Adrenal gland (tissue), 5 donors: ENCODE results near the gene MMP8.

Source experiments
- CTCF ChIP-seq, 6 experiments: fragments of 450-650 bp in 4 of 6; fragments of 200-600 bp in 2 of 6; sonication (generic) in 1 of 6; IDR thresholded peaks; 1 replicate in 5 of 6; 2 replicates in 1 of 6; pipeline versions ENCODE4 v1.5.1 to v1.8.0; 2016 to 2021; ENCODE audit warnings: antibody characterized with exemption in 6 of 6, mild to moderate bottlenecking in 2 of 6, moderate library complexity in 1 of 6
- POLR2A ChIP-seq, 2 donors: fragments of 450-650 bp; IDR thresholded peaks; one replicate each; pipeline ENCODE4 v1.6.1; 2017; ENCODE audit warnings: antibody characterized with exemption in 2 of 2, mild to moderate bottlenecking in 2 of 2, moderate library complexity in 1 of 2
- donor health status: DM: no; HTN: no; CAD: no.

- TF ChIP-seq CTCF (IDR thresholded peaks at IDR 0.05) (no peak), POLR2A (IDR thresholded peaks at IDR 0.05) (no peak)
Measured at GRCh38 chr11:102680945-102681344, 43.8 kb downstream of the MMP8 start.
